GM12801 (cell line): ENCODE results near the gene TSKU.

ENCODE experiments used
- CTCF ChIP-seq: IDR thresholded peaks from one replicate; pipeline ENCODE4 v1.5.1; 2011; ENCODE audit warnings: control low read depth; ENCODE audit not compliant: insufficient read length; ENCODE audit errors: extremely low read depth

Gene TSKU

GRCh38 chr11:76808171-76808570 is 25.0 kb downstream of the TSKU start:
- TF ChIP-seq CTCF: no peak

- no peak for TF ChIP-seq CTCF
Measured at GRCh38 chr11:76808996-76809395, 25.8 kb downstream of the TSKU start.

GRCh38 chr11:76810151-76810853 is 27.1 kb downstream of the TSKU start:
- TF ChIP-seq CTCF: no peak

GRCh38 chr11:76811259-76811658 is 28.1 kb downstream of the TSKU start:
- TF ChIP-seq CTCF: no peak

- no peak for TF ChIP-seq CTCF
Measured at GRCh38 chr11:76814414-76814813, 31.3 kb downstream of the TSKU start.

GRCh38 chr11:76820184-76820566 is 37.0 kb downstream of the TSKU start:
- TF ChIP-seq CTCF: no peak

- TF ChIP-seq CTCF: no peak
Measured at GRCh38 chr11:76822406-76822805, 39.2 kb downstream of the TSKU start.
